Mesothelial cell of epicardium (in vitro differentiated cells): ENCODE results near the gene HS6ST3. TPM values are rescaled to one million over a fixed set of nuclear protein-coding genes. Genes with fewer than 3 reads are reported as not detected.

Source experiments
- DNase-seq, 2 experiments: peaks; one replicate each; pipeline ENCODE4 v3.0.0; 2021; ENCODE audit warnings: low spot score in 2 of 2; ENCODE audit not compliant: unreplicated experiment in 2 of 2
- H3K27ac Mint-ChIP-seq: 2 replicates; pipeline ENCODE4 v1.8.0; 2021; ENCODE audit warnings: mixed read lengths
- H3K27me3 Mint-ChIP-seq: 2 replicates; pipeline ENCODE4 v1.8.0; 2021; ENCODE audit warnings: low read depth, mixed read lengths
- H3K36me3 Mint-ChIP-seq: 2 replicates; pipeline ENCODE4 v1.8.0; 2021; ENCODE audit warnings: mixed read lengths
- H3K4me1 Mint-ChIP-seq: 2 replicates; pipeline ENCODE4 v1.8.0; 2021; ENCODE audit warnings: mixed read lengths
- H3K4me3 Mint-ChIP-seq: 2 replicates; pipeline ENCODE4 v1.8.0; 2021; ENCODE audit warnings: mild to moderate bottlenecking, moderate library complexity, mixed read lengths
- H3K9me3 Mint-ChIP-seq: 2 replicates; pipeline ENCODE4 v1.8.0; 2021; ENCODE audit warnings: mixed read lengths
- total RNA-seq: library from RNA; stranded (reverse); gene quantifications from 3 replicates; pipeline ENCODE4 v1.2.1, GENCODE V29; 2021
- TF ChIP-seq, protein P1 (sequence below): fragments of 200-600 bp; sonication (generic); IDR thresholded peaks from one replicate; pipeline ENCODE4 v1.5.0; 2021; ENCODE audit warnings: antibody characterized with exemption; ENCODE audit not compliant: unreplicated experiment

HS6ST3 gene
- total RNA-seq, 1 donor from 2014 or later = 0.60 TPM

DNA sequence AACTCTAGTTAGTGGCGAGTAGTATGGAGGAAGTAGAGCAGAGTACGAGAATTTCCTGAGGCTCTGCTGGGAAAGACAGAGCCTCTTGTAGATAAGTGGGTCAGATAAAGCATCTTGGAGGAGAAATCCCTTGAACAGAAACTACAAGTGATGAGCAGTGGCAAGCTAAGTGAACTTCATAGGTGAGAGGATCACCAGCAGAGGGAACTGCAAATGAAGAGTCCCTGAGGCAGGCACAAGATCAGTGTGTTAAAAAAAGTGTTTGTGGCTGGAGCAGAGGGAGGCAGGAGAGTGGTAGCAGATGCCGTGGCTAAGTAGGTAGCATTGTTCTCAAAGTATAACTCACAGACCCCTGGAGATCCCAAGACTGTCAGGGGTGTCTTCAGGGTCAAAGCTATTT lies 437.6 kb downstream of the HS6ST3 start:
- TF ChIP-seq, protein P1, sequence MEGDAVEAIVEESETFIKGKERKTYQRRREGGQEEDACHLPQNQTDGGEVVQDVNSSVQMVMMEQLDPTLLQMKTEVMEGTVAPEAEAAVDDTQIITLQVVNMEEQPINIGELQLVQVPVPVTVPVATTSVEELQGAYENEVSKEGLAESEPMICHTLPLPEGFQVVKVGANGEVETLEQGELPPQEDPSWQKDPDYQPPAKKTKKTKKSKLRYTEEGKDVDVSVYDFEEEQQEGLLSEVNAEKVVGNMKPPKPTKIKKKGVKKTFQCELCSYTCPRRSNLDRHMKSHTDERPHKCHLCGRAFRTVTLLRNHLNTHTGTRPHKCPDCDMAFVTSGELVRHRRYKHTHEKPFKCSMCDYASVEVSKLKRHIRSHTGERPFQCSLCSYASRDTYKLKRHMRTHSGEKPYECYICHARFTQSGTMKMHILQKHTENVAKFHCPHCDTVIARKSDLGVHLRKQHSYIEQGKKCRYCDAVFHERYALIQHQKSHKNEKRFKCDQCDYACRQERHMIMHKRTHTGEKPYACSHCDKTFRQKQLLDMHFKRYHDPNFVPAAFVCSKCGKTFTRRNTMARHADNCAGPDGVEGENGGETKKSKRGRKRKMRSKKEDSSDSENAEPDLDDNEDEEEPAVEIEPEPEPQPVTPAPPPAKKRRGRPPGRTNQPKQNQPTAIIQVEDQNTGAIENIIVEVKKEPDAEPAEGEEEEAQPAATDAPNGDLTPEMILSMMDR = no peak
- H3K27ac Mint-ChIP-seq = no peak overlapping the region
- no peak overlapping the region for H3K4me3 Mint-ChIP-seq
- H3K36me3 Mint-ChIP-seq = no peaks in the 10 kb centered on the region
- H3K27me3 Mint-ChIP-seq = peaks cover 10% of the 10 kb centered on the region
- no peaks in the 10 kb centered on the region for H3K4me1 Mint-ChIP-seq
- no peak for DNase-seq
- H3K9me3 Mint-ChIP-seq = peaks cover 9% of the 10 kb centered on the region

DNA sequence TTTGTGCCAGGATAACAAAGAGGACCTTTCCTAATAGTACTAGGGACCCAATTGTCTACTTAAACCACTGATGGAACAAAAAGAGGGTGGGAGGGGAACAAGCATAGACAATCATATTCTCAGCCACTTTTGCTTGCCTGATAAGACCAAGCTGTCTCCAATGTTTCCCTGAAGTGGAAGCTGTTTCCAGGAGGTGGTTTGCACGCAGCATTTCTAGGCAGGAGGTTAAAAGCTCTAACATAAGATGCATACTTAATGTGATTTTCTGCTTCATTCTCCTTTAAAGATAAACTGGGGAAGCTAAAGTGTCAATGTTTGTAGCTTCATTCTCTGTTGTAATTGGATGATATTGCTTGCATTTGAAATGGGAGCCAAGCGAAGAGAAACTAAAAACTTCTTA lies 442.9 kb downstream of the HS6ST3 start:
- no peak for DNase-seq
- Mint-ChIP-seq H3K36me3 (no peaks in the 10 kb centered on the region), H3K27ac (no peak overlapping the region), H3K4me3 (no peak overlapping the region), H3K4me1 (no peaks in the 10 kb centered on the region), H3K27me3 (peaks cover 26% of the 10 kb centered on the region), H3K9me3 (no peaks in the 10 kb centered on the region)
- TF ChIP-seq, protein P1 = no peak

DNA sequence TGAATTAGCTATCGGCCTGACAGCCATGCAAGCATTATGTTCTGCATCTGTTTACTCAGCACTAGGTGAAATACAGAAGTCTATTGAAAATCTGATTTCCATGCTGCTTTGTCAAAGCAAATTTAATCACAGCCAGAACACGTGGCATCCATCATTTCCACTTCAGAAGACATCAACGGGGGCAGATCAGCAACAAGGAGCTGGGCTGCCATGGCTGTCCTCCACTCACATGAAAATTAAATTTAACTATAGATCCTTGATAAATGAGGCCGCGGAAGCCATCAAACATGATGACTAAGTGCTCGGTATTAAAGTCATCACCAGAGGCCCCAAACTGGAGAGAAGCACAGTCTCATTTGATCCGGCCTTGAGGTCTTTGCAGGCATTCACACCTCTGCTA lies 443.5 kb downstream of the HS6ST3 start:
- Mint-ChIP-seq H3K27ac (no peak overlapping the region), H3K4me3 (no peak overlapping the region), H3K9me3 (no peaks in the 10 kb centered on the region), H3K36me3 (no peaks in the 10 kb centered on the region), H3K4me1 (no peaks in the 10 kb centered on the region), H3K27me3 (peaks cover 26% of the 10 kb centered on the region)
- no peak for DNase-seq
- TF ChIP-seq, protein P1 = no peak

DNA sequence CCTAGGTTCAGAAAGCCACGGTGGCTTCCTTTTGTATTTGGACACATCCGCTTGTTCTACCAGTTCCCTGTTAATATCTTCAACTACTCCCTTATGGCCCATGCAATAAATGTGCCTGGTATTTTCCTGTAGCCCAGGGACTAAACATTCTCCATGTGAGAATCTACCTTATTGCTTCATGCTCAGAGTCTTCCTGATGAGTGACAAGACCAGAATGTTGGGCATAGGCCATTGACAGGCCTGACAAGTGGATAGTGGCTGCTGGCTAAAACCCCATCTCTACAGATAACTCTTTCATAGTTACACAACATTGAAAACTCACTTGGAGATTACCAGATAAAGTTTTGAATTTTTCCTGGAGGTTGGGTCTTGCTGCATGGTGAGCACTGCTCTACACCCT lies 449.9 kb downstream of the HS6ST3 start:
- DNase-seq = no peak
- H3K27me3 Mint-ChIP-seq = peaks cover 14% of the 10 kb centered on the region
- H3K4me1 Mint-ChIP-seq = peaks cover 6% of the 10 kb centered on the region
- no peak overlapping the region for H3K27ac Mint-ChIP-seq
- TF ChIP-seq, protein P1 = no peak
- H3K4me3 Mint-ChIP-seq = no peak overlapping the region
- no peaks in the 10 kb centered on the region for H3K9me3 Mint-ChIP-seq
- no peaks in the 10 kb centered on the region for H3K36me3 Mint-ChIP-seq

DNA sequence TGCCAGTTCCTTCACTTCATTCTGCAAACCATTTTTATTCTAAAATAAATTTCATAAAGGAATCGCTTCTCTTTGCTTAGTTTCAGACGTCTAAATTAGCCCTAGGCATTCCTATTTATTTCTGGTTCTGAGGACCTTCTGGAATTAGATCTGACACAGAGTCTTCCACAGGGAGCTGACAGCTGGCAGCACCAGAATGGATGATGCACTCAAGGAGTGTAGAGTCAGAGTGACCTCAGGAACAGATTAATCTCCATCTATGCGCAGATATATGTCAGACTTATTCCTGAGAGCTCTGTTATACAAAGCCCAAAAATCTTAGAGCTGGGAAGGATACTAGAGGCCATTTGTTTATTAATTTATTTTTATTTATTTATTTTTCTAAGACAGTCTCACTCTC lies 450.8 kb downstream of the HS6ST3 start:
- H3K4me3 Mint-ChIP-seq = no peak overlapping the region
- TF ChIP-seq, protein P1 = no peak
- H3K9me3 Mint-ChIP-seq = no peaks in the 10 kb centered on the region
- H3K27me3 Mint-ChIP-seq = peaks cover 13% of the 10 kb centered on the region
- H3K27ac Mint-ChIP-seq = no peak overlapping the region
- no peak for DNase-seq
- peaks cover 6% of the 10 kb centered on the region for H3K4me1 Mint-ChIP-seq
- H3K36me3 Mint-ChIP-seq = no peaks in the 10 kb centered on the region

DNA sequence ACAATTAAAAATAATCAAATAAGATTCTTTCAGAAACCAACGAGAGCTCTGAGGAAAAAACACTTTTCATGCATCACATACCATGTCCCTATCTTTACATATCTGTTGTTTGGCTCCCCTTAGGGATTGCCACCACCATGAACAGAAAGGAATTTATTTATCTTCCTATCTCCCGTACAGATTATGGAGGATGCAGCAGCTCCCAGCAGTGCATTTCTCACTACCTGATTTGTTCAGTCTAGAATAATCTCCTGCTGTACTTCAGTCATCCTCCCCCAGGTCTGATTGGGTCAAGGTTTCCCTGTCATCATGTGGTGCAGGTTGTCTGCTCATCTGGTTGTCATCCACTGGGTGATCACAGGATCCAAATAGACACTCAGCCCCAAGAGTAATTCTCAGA lies 453.1 kb downstream of the HS6ST3 start:
- Mint-ChIP-seq H3K36me3 (no peaks in the 10 kb centered on the region), H3K4me1 (peaks cover 6% of the 10 kb centered on the region), H3K4me3 (no peak overlapping the region), H3K27me3 (peaks cover 2% of the 10 kb centered on the region), H3K27ac (no peak overlapping the region), H3K9me3 (no peaks in the 10 kb centered on the region)
- DNase-seq = no peak
- TF ChIP-seq, protein P1 = no peak
